HepG2 (cell line): ENCODE results near the gene ENTPD2. TPM values are rescaled to one million over a fixed set of nuclear protein-coding genes. Genes with fewer than 3 reads are reported as not detected.

Source experiments
- CTCF ChIP-seq: sonication (generic); formaldehyde crosslinking; IDR thresholded peaks from 2 replicates; pipeline ENCODE4 v1.5.0; 2020; ENCODE audit warnings: mild to moderate bottlenecking, missing genetic modification reagents, moderate library complexity
- ERF ChIP-seq: IDR thresholded peaks from 2 replicates; pipeline ENCODE4 v1.6.1; 2018; ENCODE audit warnings: missing biosample characterization, missing genetic modification reagents
- HDAC2 ChIP-seq: sonication (generic); formaldehyde crosslinking; IDR thresholded peaks from 2 replicates; pipeline ENCODE4 v1.4.0; 2020; ENCODE audit warnings: missing genetic modification reagents
- HNF4A ChIP-seq: sonication (generic); formaldehyde crosslinking; IDR thresholded peaks from 2 replicates; pipeline ENCODE4 v1.4.0; 2020; ENCODE audit warnings: missing genetic modification reagents
- IRF2 ChIP-seq: IDR thresholded peaks from 2 replicates; pipeline ENCODE4 v1.6.1; 2018; ENCODE audit warnings: missing genetic modification reagents, missing compliant biosample characterization
- KDM2A ChIP-seq: sonication (generic); formaldehyde crosslinking; IDR thresholded peaks from 2 replicates; pipeline ENCODE4 v1.4.0; 2020; ENCODE audit warnings: low read depth, missing genetic modification reagents, borderline replicate concordance
- MAFG ChIP-seq: sonication (generic); formaldehyde crosslinking; IDR thresholded peaks from 2 replicates; pipeline ENCODE4 v1.5.1; 2020; ENCODE audit warnings: mild to moderate bottlenecking, missing genetic modification reagents
- MTA1 ChIP-seq: sonication (generic); formaldehyde crosslinking; IDR thresholded peaks from 2 replicates; pipeline ENCODE4 v1.4.0; 2020; ENCODE audit warnings: missing genetic modification reagents, mild to moderate bottlenecking, borderline replicate concordance
- MXD4 ChIP-seq: IDR thresholded peaks from 2 replicates; pipeline ENCODE4 v1.6.1; 2016; ENCODE audit warnings: mild to moderate bottlenecking, missing biosample characterization, missing genetic modification reagents
- SETDB1 ChIP-seq: sonication (generic); formaldehyde crosslinking; IDR thresholded peaks from 2 replicates; pipeline ENCODE4 v1.5.1; 2020; ENCODE audit warnings: missing genetic modification reagents, mild to moderate bottlenecking, borderline replicate concordance
- TEAD3 ChIP-seq: optimal IDR thresholded peaks from 2 replicates; pipeline ENCODE3; 2016; ENCODE audit warnings: borderline replicate concordance
- TFDP1 ChIP-seq: IDR thresholded peaks from 2 replicates; pipeline ENCODE4 v1.6.1; 2016; ENCODE audit warnings: missing compliant biosample characterization, missing genetic modification reagents, borderline replicate concordance
- YEATS4 ChIP-seq: sonication (generic); formaldehyde crosslinking; IDR thresholded peaks from 2 replicates; pipeline ENCODE4 v1.4.0; 2020; ENCODE audit warnings: missing genetic modification reagents, borderline replicate concordance
- ZFAT ChIP-seq: sonication (generic); formaldehyde crosslinking; conservative IDR thresholded peaks from 2 replicates; pipeline ENCODE4 v1.8.1; 2023; ENCODE audit warnings: missing genetic modification reagents, inconsistent platforms
- ZNF10 ChIP-seq: sonication (generic); formaldehyde crosslinking; IDR thresholded peaks from 2 replicates; pipeline ENCODE4 v1.4.0; 2020; ENCODE audit warnings: mild to moderate bottlenecking, low read depth, missing genetic modification reagents, borderline replicate concordance
- ZNF224 ChIP-seq: sonication (generic); formaldehyde crosslinking; IDR thresholded peaks from 2 replicates; pipeline ENCODE4 v1.5.0; 2020; ENCODE audit warnings: mild to moderate bottlenecking, missing genetic modification reagents
- ZNF362 ChIP-seq: sonication (generic); formaldehyde crosslinking; IDR thresholded peaks from 2 replicates; pipeline ENCODE4 v1.4.0; 2020; ENCODE audit warnings: missing genetic modification reagents, mild to moderate bottlenecking, borderline replicate concordance
- ZNF777 ChIP-seq: sonication (generic); formaldehyde crosslinking; IDR thresholded peaks from 2 replicates; pipeline ENCODE4 v1.4.0; 2020; ENCODE audit warnings: missing genetic modification reagents
- ZSCAN5A ChIP-seq: sonication (generic); formaldehyde crosslinking; IDR thresholded peaks from 2 replicates; pipeline ENCODE4 v1.8.0; 2022; ENCODE audit warnings: mild to moderate bottlenecking, missing genetic modification reagents, borderline replicate concordance
- ZUFSP ChIP-seq: sonication (generic); formaldehyde crosslinking; IDR thresholded peaks from 2 replicates; pipeline ENCODE4 v1.9.0; 2021; ENCODE audit warnings: missing genetic modification reagents, mild to moderate bottlenecking, borderline replicate concordance
- polyA plus RNA-seq, 8 experiments: library from polyadenylated mRNA; depleted of rRNA in 3 of 8; stranded (reverse) in 7 of 8; unstranded in 1 of 8; fragments of >200 nt; fragmentation: Illumina TruSeq in 4 of 8; extraction: Trizol in 4 of 8; gene quantifications; 2 replicates each; pipeline versions ENCODE4 v1.2.1 to v1.2.3, GENCODE V29; 2011 to 2016; ENCODE audit warnings: low read depth in 4 of 8, missing spikeins in 1 of 8, mixed read lengths in 1 of 8; ENCODE audit not compliant: insufficient read depth in 1 of 8
- total RNA-seq, 5 experiments: library from RNA; depleted of rRNA; stranded (reverse); fragments of >200 nt; fragmentation: Illumina TruSeq; extraction: Trizol; gene quantifications; 2 replicates each; pipeline ENCODE4 v1.2.3, GENCODE V29; 2016; ENCODE audit warnings: low read depth in 1 of 5

The ENTPD2 gene
- total and polyA plus RNA-seq, 2 of the 13 experiments (the other 11 are each of a cell fraction or from before 2014, with no cell fraction given) = 0.95 to 3.2 TPM

- TF ChIP-seq ZNF362 (CRISPR knock-in tag) (peak; percentile 55; the same call in 1 of the 2 replicates), TFDP1 (CRISPR knock-in tag) (peak; percentile 65; the same call in 1 of the 2 replicates), TEAD3 (CRISPR knock-in tag) (peak; percentile 55), MXD4 (CRISPR knock-in tag) (no peak), KDM2A (CRISPR knock-in tag) (peak; percentile 41; the same call in 1 of the 2 replicates), HDAC2 (0 out of 2 replicates have a peak, but pooled peaks have one; percentile 13), ERF (CRISPR knock-in tag) (0 out of 2 replicates have a peak, but pooled peaks have one; percentile 44), ZFAT (CRISPR knock-in tag) (no peak), MAFG (CRISPR knock-in tag) (no peak), ZNF10 (CRISPR knock-in tag) (no peak), HNF4A (CRISPR knock-in tag) (peak; percentile 75), CTCF (0 out of 2 replicates have a peak, but pooled peaks have one; percentile 7), SETDB1 (CRISPR knock-in tag) (no peak), ZNF224 (CRISPR knock-in tag) (no peak), ZUFSP (CRISPR knock-in tag) (no peak), ZSCAN5A (CRISPR knock-in tag) (no peak), YEATS4 (0 out of 2 replicates have a peak, but pooled peaks have one; percentile 33), MTA1 (CRISPR knock-in tag) (peak; percentile 62; the same call in 1 of the 2 replicates), ZNF777 (CRISPR knock-in tag) (peak; percentile 78), IRF2 (CRISPR knock-in tag) (0 out of 2 replicates have a peak, but pooled peaks have one; percentile 13)
Observed at GRCh38 chr9:137001857-137002645, 51.8 kb downstream of the ENTPD2 start (continued).
